Measurements from ENCODE around the gene ARFGAP2.

GRCh38 chr11:47175746-47176327 is 842 bp downstream of the ARFGAP2 start:
- TF ChIP-seq POLR2A (IDR thresholded peaks at IDR 0.05) (no peak), CTCF (IDR thresholded peaks at IDR 0.05) (no peak)
